Measurements from ENCODE around the gene PLEKHM2.

The PLEKHM2 gene

GRCh38 chr1:15764890-15765289 lies 80.8 kb downstream of the PLEKHM2 start:
- no peak for DNase-seq

- no peak for DNase-seq
Measured at GRCh38 chr1:15765495-15766194, 81.5 kb downstream of the PLEKHM2 start.

DNA sequence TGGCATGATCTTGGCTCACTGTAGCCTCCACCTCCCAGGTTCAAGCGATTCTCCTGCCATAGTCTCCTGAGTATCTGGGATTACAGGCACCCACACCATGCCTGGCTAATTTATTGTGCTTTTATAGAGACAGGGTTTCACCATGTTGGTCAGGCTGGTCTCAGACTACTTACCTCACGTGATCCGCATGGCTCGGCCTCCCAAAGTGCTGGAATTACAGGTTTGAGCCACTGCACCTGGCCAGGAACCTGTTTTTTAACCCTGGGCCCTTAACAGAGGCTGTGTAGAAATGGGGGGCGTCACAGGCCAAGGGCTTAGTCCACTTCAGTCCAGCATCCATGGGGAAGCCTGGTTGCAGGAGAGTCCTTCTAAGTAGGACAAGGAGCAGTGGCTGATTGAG lies 83.8 kb downstream of the PLEKHM2 start:
- DNase-seq: no peak

DNA sequence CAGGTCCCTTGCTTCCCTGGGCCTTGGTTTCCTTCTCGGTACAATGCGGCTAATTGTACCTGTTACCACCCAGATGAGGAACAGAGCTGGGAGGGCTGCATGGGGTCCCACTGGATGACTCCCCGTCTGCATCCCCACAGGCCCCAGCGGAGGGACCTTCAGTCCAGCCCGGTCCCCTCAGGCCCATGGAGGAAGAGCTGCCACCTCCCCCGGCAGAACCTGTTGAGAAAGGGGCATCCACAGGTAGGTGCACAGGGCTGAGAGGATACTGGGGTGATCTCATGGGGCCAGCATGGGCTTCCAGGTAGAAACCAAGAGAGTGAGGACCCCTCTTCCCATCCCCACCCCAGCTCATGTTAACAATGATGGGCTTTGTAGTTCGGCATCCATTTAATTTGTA lies 84.3 kb downstream of the PLEKHM2 start:
- DNase-seq: no peak

GRCh38 chr1:15770313-15770962 lies 86.3 kb downstream of the PLEKHM2 start:
- DNase-seq: no peak

DNA sequence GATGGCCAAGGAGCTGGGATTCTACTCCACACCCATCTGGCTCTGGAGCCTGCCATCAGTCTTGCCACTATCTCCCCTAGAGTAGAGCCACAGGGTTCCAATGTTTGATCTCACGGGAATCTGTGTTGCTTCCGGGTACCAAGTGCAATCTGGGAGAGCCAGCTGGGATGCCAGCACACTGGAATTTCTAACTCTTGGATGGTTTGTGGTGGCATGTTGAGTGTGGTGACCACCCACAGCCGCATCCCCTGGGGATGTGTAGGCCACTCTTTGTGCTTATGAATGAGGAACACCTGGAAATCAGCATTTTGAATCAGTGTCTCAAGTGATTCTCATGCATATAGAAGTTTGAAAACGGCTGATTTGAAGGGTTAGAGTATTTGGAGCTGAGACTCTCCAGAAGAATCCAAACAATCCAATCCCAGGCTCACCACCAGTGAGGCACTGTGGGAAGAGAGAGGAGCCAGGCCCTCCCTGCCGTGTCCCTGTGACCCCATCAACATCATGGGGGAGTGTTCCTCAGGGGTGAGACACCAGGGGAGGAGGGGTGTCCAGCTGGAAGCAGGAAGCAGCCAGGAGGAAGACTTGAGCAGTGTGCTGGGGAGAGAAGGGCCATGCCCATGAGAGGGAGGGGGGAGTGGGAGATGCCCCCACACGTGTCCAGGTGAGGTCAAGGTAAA lies 87.9 kb downstream of the PLEKHM2 start:
- DNase-seq: no peak

DNA sequence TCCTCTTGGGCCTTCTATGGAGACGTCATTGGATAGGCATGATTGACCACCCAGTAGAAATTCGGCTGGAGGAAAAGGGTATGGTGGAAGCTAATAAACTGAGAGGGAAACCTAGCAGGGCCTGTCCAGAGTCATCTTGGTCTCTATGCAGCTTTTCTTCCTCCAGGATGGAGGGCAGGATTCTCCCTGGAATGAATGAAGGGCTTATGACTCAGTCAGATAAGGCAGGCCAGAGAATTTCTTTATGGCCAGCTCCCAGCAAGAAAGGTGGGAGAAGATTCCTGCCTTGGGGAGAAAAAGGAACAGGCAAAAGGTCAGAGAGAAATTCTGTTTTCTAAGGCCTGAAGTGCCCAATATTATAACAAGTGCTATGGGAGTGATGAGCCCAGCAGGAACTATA lies 91.6 kb downstream of the PLEKHM2 start:
- DNase-seq: no peak

DNA sequence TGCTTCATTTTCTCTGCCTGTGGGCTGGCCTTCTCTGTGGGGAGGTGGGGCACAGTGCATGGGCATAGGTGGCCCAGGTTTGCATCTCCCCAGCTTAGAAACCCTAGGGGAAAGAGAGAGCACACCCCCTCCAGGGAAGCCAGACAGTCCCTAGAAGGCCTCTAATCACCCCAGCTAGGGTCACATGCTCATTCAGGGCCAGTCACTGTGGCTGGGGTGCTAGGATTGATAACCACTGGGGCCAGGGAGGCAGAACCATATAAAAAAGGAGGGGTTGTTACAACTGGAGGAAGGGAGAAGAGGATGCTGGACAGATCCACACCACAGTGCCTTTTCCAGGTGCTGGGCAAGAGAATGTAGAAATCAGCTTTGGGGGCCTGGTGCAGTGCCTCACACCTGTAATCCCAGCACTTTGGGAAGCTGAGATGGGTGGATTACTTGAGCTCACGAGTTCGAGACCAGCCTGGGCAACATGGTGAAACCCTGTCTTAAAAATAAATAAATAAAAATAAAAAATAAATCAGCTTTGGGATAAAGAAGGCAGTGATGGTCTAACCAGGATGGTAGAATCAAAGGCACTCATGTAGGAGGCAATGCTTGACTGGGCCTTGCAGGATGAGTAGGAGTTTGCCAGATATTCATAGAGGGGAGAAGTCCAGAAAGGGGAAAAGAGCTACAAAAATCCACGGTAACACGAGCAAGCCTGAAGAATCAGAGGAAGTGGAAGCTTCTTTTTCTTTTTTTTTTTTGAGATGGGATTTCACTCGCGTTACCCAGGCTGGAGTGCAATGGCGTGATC lies 94.0 kb downstream of the PLEKHM2 start:
- DNase-seq: no peak

Measured in stimulated activated CD4-positive, alpha-beta T cell treated with anti-CD3 and anti-CD28 coated beads, Interleukin-12 subunit alpha, Interleukin-12 subunit beta, amount 100 ng/mL, for 4 hours (primary cell).